T47D (cell line): Measurements from ENCODE around the gene SCN2B.

Experiments used
- DNase-seq, 2 experiments: peaks; one replicate each; pipeline versions ENCODE4 v3.0.0 to v3.0.0-alpha.2; 2011 to 2012; ENCODE audit warnings: low read depth in 1 of 2, low spot score in 1 of 2
- JUND ChIP-seq: IDR thresholded peaks from 2 replicates; pipeline ENCODE4 v1.6.1; 2012; ENCODE audit warnings: low read depth
- in situ Hi-C: cut with HindIII; loops from 2 replicates; pipeline ENCODE4 v1.10.0; 2016; ENCODE audit warnings: low sequenced_read_pairs, low pct_unique_long_range_greater_than_20kb

The SCN2B gene

GRCh38 chr11:118175993-118176777, at the start of gene SCN2B:
TSS of gene SCN2B (minus strand) at chr11:118176639. CDS start at chr11:118176431, 208 bp downstream.
- DNase-seq = no peak
- in situ Hi-C loops = no loop called here
- TF ChIP-seq JUND = no peak

GRCh38 chr11:118224511-118225188, 48.2 kb upstream of the SCN2B start, which contains the start of gene JAML:
TSS of gene JAML (minus strand) at chr11:118225011. CDS start at chr11:118214866, 10,145 bp downstream.
- no peak for TF ChIP-seq JUND
- DNase-seq = no peak
- in situ Hi-C loops = no loop called here

- TF ChIP-seq JUND = no peak
- in situ Hi-C loops = no loop called here
- DNase-seq = no peak
These were observed 47.6 kb upstream of the SCN2B start for GRCh38 chr11:118223992-118224391.

- DNase-seq = no peak
- in situ Hi-C loops = no loop called here
- no peak for TF ChIP-seq JUND
These were observed 47.1 kb upstream of the SCN2B start for GRCh38 chr11:118223570-118223969.

- no peak for DNase-seq
- TF ChIP-seq JUND = no peak
- in situ Hi-C loops = no loop called here
These were observed 46.0 kb upstream of the SCN2B start for GRCh38 chr11:118222437-118222836.

GRCh38 chr11:118221419-118221818, 45.0 kb upstream of the SCN2B start:
- in situ Hi-C loops = no loop called here
- TF ChIP-seq JUND = no peak

GRCh38 chr11:118219732-118220131, 43.3 kb upstream of the SCN2B start:
- in situ Hi-C loops = no loop called here
- DNase-seq = no peak
- TF ChIP-seq JUND = no peak

More at GRCh38 chr11:118221419-118221818, 45.0 kb upstream of the SCN2B start:
- DNase-seq = no peak

- no peak for DNase-seq
- in situ Hi-C loops = no loop called here
- no peak for TF ChIP-seq JUND
These were observed 42.8 kb upstream of the SCN2B start for GRCh38 chr11:118219244-118219643.

GRCh38 chr11:118217575-118217974, 41.1 kb upstream of the SCN2B start:
- TF ChIP-seq JUND = no peak
- no peak for DNase-seq
- in situ Hi-C loops = no loop called here

- in situ Hi-C loops = no loop called here
- DNase-seq = no peak
- TF ChIP-seq JUND = no peak
These were observed 40.4 kb upstream of the SCN2B start for GRCh38 chr11:118216621-118217481.

- DNase-seq = no peak
- TF ChIP-seq JUND = no peak
- in situ Hi-C loops = no loop called here
These were observed 39.3 kb upstream of the SCN2B start for GRCh38 chr11:118215765-118216164.

GRCh38 chr11:118215262-118215661, 38.8 kb upstream of the SCN2B start:
- in situ Hi-C loops = no loop called here
- TF ChIP-seq JUND = no peak
- DNase-seq = no peak
